Fibroblast of upper back skin (primary cell): ENCODE results near the gene BIN2.
A peak's percentile ranks its signal among the peaks of the same experiment; 100 is the strongest.
"Not testable (repeated sequence)": the region's sequence is repeated elsewhere in the genome, so short reads cannot be mapped to it uniquely, and the experiment has no call there.

ENCODE experiments used
- DNase-seq: peaks from one replicate; pipeline ENCODE4 v3.0.0-alpha.2; 2013

BIN2 gene

GRCh38 chr12:51343201-51343600 is 19.2 kb upstream of the BIN2 start:
- DNase-seq: no peak

- no peak for DNase-seq
These were observed 18.4 kb upstream of the BIN2 start for GRCh38 chr12:51342416-51342815.

- peak; percentile 69 for DNase-seq
These were observed 17.5 kb upstream of the BIN2 start for GRCh38 chr12:51341251-51342007.

- DNase-seq: no peak
These were observed 15.8 kb upstream of the BIN2 start for GRCh38 chr12:51339750-51340149.

GRCh38 chr12:51337336-51337735 is 13.4 kb upstream of the BIN2 start:
- DNase-seq: not testable (repeated sequence)

- no peak for DNase-seq
These were observed 12.0 kb upstream of the BIN2 start for GRCh38 chr12:51335931-51336330.

GRCh38 chr12:51334764-51335163 is 10.8 kb upstream of the BIN2 start:
- DNase-seq: peak; percentile 38

- DNase-seq: no peak
These were observed 9.6 kb upstream of the BIN2 start for GRCh38 chr12:51333536-51333935.

- no peak for DNase-seq
These were observed 6.2 kb upstream of the BIN2 start for GRCh38 chr12:51330186-51330585.

GRCh38 chr12:51329742-51330141 is 5.8 kb upstream of the BIN2 start:
- no peak for DNase-seq

- no peak for DNase-seq
These were observed 4.6 kb upstream of the BIN2 start for GRCh38 chr12:51328587-51328986.

GRCh38 chr12:51326698-51327439 is 2.9 kb upstream of the BIN2 start:
- peak; percentile 66 for DNase-seq

- no peak for DNase-seq
These were observed 979 bp upstream of the BIN2 start for GRCh38 chr12:51324953-51325352.

GRCh38 chr12:51323317-51323960 is 535 bp downstream of the BIN2 start:
- no peak for DNase-seq

- no peak for DNase-seq
These were observed 1.5 kb downstream of the BIN2 start for GRCh38 chr12:51322452-51322851.

GRCh38 chr12:51321882-51322281 is 2.1 kb downstream of the BIN2 start:
- no peak for DNase-seq

GRCh38 chr12:51320695-51321320 is 3.2 kb downstream of the BIN2 start:
- DNase-seq: peak; percentile 58

- no peak for DNase-seq
These were observed 3.7 kb downstream of the BIN2 start for GRCh38 chr12:51320311-51320694.

GRCh38 chr12:51318846-51319599 is 5.0 kb downstream of the BIN2 start:
- DNase-seq: no peak

- DNase-seq: not testable (repeated sequence)
These were observed 5.7 kb downstream of the BIN2 start for GRCh38 chr12:51318057-51318806.

GRCh38 chr12:51311389-51311788 is 12.6 kb downstream of the BIN2 start:
- DNase-seq: no peak
